ENCODE data around the gene PAXX. TPM values are rescaled to one million over a fixed set of nuclear protein-coding genes. Genes with fewer than 3 reads are reported as not detected.

Gene PAXX
- total RNA-seq, 1 donor from 2014 or later, result 8.3 TPM

DNA sequence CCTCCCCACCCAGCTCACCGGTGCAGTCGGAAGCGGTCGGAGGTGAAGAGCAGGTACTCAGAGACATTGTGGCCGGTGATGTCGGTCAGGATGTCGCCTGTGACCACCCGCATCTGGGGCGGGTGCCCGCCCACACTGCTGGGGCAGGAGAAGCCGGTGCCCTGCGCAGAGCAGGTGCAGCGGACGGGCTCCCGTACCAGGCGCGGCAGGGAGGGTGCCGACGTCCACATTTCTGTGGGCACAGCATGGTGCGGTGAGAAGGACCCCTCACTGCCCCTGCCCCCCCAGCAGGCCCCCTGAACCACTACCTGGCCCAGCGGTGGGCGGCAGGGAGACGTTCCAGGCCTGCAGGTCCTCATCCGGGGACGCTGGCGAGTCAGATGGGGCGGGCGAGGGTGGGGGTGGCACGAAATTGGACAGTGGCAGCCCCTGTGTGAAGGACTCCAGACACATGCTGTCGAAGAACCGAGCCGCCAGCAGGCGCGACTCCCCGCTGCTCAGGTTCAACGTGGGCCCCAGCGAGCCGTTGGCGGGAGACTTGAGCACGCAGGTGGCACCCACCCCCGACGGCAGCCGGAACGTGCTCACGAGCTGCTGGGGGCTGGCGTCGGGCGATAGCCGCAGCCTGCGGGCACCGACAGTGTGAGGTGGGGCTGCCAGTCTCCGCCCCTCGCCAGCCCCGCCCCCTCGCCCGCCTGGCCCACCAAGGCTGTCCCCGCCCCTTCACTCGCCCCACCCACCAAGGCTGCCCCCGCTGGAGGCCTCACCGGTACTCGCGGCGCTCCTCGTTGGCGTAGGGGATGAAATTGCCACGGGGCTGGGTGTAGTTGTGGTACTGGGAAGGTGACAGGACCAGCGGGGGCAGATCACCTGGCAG, 20.7 kb downstream of the PAXX start:
- DNase-seq (ENCODE audit: low spot score), result no peak
- Mint-ChIP-seq H3K9me3 (ENCODE audit: unreplicated experiment) (no peaks in the 10 kb centered on the region), H3K4me1 (ENCODE audit: unreplicated experiment) (no peaks in the 10 kb centered on the region), H3K36me3 (ENCODE audit: low read depth, unreplicated experiment) (no peaks in the 10 kb centered on the region), H3K27ac (ENCODE audit: unreplicated experiment) (no peak overlapping the region), H3K27me3 (ENCODE audit: unreplicated experiment) (no peaks in the 10 kb centered on the region), H3K4me3 (ENCODE audit: unreplicated experiment) (no peak overlapping the region)
- TF ChIP-seq, protein P1, sequence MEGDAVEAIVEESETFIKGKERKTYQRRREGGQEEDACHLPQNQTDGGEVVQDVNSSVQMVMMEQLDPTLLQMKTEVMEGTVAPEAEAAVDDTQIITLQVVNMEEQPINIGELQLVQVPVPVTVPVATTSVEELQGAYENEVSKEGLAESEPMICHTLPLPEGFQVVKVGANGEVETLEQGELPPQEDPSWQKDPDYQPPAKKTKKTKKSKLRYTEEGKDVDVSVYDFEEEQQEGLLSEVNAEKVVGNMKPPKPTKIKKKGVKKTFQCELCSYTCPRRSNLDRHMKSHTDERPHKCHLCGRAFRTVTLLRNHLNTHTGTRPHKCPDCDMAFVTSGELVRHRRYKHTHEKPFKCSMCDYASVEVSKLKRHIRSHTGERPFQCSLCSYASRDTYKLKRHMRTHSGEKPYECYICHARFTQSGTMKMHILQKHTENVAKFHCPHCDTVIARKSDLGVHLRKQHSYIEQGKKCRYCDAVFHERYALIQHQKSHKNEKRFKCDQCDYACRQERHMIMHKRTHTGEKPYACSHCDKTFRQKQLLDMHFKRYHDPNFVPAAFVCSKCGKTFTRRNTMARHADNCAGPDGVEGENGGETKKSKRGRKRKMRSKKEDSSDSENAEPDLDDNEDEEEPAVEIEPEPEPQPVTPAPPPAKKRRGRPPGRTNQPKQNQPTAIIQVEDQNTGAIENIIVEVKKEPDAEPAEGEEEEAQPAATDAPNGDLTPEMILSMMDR (IDR thresholded peaks at IDR 0.05; ENCODE audit: unreplicated experiment), result no peak

DNA sequence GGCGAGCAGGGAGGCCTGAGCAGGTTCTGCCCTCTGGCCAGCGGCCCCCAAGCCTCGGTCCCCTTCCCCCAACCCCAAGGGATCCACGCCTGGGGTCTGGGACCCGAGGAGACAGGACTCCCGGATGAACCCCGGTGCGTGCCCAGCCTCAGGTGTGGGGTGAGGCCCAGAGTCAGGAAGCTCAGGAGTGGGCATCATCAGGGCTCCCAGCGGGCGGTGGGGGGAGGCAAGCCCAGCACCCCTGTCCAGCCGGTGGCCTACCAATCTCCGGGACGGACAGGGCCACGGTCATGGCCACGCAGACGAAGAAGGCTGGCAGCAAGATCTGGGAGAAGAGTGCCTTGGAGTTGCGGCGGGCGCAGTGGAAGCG, 21.3 kb downstream of the PAXX start:
- no peak for DNase-seq (ENCODE audit: low spot score)
- Mint-ChIP-seq H3K27me3 (ENCODE audit: unreplicated experiment) (no peaks in the 10 kb centered on the region), H3K9me3 (ENCODE audit: unreplicated experiment) (no peaks in the 10 kb centered on the region), H3K4me3 (ENCODE audit: unreplicated experiment) (no peak overlapping the region), H3K27ac (ENCODE audit: unreplicated experiment) (no peak overlapping the region), H3K36me3 (ENCODE audit: low read depth, unreplicated experiment) (no peaks in the 10 kb centered on the region), H3K4me1 (ENCODE audit: unreplicated experiment) (no peaks in the 10 kb centered on the region)
- TF ChIP-seq, protein P1 (IDR thresholded peaks at IDR 0.05; ENCODE audit: unreplicated experiment), result no peak

DNA sequence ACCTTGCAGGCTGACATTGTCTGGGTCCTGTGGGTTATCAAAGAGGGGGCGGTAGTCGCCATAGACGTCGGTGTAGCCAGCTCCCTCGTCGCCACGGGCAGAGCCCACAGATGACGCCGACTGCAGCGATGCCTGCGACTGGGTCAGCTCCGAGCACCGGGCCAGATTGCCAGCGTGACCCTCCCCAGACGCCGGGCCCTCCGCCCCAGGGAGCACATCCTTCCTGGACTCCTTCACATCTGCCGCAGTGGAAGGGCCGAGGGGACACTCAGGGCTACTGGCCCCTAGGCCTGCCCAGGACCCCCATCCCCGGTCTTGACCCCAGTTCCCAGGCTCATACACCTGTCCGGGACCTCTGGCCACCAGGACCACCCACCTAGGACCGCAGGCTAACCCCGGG, 21.9 kb downstream of the PAXX start:
- no peak overlapping the region for H3K4me3 Mint-ChIP-seq (ENCODE audit: unreplicated experiment)
- TF ChIP-seq, protein P1 (IDR thresholded peaks at IDR 0.05; ENCODE audit: unreplicated experiment), result no peak
- H3K27me3 Mint-ChIP-seq (ENCODE audit: unreplicated experiment), result no peaks in the 10 kb centered on the region
- DNase-seq (ENCODE audit: low spot score), result no peak
- no peaks in the 10 kb centered on the region for H3K36me3 Mint-ChIP-seq (ENCODE audit: low read depth, unreplicated experiment)
- H3K27ac Mint-ChIP-seq (ENCODE audit: unreplicated experiment), result no peak overlapping the region
- no peaks in the 10 kb centered on the region for H3K9me3 Mint-ChIP-seq (ENCODE audit: unreplicated experiment)
- H3K4me1 Mint-ChIP-seq (ENCODE audit: unreplicated experiment), result no peaks in the 10 kb centered on the region

DNA sequence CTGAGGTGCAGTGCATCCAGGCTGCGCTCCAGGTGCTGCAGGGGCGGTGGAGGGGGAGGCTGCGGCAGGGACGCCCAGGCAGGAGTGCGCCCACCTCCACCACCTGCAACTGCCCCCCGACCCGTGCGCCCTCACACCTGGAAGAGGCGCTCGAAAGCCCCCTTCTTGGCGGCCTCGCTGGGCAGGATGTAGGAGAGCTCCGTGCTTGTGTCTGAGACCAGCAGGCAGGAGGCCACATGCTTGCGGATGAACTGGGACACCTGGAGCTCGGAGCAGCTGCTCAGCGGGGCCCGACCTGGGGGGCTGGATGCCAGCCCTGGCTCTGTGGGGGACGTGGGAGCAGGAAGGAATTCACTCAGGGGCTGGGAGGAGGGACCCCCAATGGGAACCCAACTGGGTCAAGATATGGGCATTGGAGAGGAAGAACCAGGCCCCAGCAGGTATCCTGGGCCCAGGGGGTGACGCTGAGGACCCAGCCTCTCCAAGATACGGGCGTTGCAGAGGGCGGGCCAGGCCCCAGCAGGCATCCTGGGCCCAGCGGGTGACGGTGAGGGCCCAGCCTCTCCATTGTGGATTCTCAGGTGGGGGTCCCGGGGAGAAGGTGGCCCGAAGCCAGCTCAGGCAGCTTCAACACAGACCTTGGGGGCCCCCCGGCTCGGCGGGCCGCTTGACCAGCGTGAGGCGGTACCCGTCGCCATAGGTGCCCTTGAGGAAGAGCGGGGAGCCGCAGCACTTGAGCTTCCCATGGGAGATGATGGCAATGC, 22.7 kb downstream of the PAXX start:
- Mint-ChIP-seq H3K4me3 (ENCODE audit: unreplicated experiment) (no peak overlapping the region), H3K4me1 (ENCODE audit: unreplicated experiment) (no peaks in the 10 kb centered on the region), H3K27ac (ENCODE audit: unreplicated experiment) (no peak overlapping the region), H3K27me3 (ENCODE audit: unreplicated experiment) (no peaks in the 10 kb centered on the region), H3K36me3 (ENCODE audit: low read depth, unreplicated experiment) (no peaks in the 10 kb centered on the region), H3K9me3 (ENCODE audit: unreplicated experiment) (no peaks in the 10 kb centered on the region)
- DNase-seq (ENCODE audit: low spot score), result no peak
- TF ChIP-seq, protein P1 (IDR thresholded peaks at IDR 0.05; ENCODE audit: unreplicated experiment), result no peak

DNA sequence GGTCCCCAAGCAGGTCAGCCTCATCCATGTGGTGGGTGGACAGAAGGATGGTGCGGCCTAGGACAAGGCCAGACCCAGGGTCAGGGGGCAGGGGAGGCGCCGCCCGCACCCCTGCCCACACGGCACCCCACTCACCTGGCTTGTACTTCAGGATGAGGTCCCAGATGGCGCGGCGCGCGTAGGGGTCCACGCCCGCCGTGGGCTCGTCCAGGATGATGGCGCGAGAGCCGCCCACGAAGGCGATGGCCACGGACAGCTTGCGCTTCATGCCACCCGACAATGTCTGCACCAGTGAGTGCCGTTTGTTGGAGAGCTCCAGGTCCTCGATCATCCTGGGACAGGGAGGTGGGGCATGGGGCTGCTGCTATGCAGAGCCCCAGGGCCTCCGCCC, 23.3 kb downstream of the PAXX start:
- Mint-ChIP-seq H3K9me3 (ENCODE audit: unreplicated experiment) (no peaks in the 10 kb centered on the region), H3K27me3 (ENCODE audit: unreplicated experiment) (no peaks in the 10 kb centered on the region), H3K27ac (ENCODE audit: unreplicated experiment) (no peak overlapping the region), H3K4me3 (ENCODE audit: unreplicated experiment) (no peak overlapping the region), H3K36me3 (ENCODE audit: low read depth, unreplicated experiment) (no peaks in the 10 kb centered on the region), H3K4me1 (ENCODE audit: unreplicated experiment) (no peaks in the 10 kb centered on the region)
- TF ChIP-seq, protein P1 (IDR thresholded peaks at IDR 0.05; ENCODE audit: unreplicated experiment), result no peak
- no peak for DNase-seq (ENCODE audit: low spot score)

All from endothelial cell (in vitro differentiated cells).